ENCODE data around the gene AUTS2. TPM values are rescaled to one million over a fixed set of nuclear protein-coding genes. Genes with fewer than 3 reads are reported as not detected.

The AUTS2 gene
- total and polyA plus RNA-seq, 2 donors (not counting 1 experiment from before 2014, with no cell fraction given): 0.60 to 9.1 TPM

GRCh38 chr7:70640266-70640833 is 1042.1 kb downstream of the AUTS2 start:
- Histone ChIP-seq H3K36me3 (ENCODE audit: control insufficient read depth, insufficient read depth, low read length) (no peaks in the 10 kb centered on the region), H3K4me1 (ENCODE audit: control insufficient read depth, extremely low read depth, insufficient read depth, low read length) (no peaks in the 10 kb centered on the region), H3K27ac (ENCODE audit: insufficient read depth, low read length) (no peak overlapping the region), H3K9ac (ENCODE audit: insufficient read depth, low read length) (no peak overlapping the region), H2AFZ (ENCODE audit: low read length) (no peak overlapping the region), H3K27me3 (ENCODE audit: control insufficient read depth, insufficient read depth, low read length) (no peaks in the 10 kb centered on the region), H3K9me3 (ENCODE audit: control insufficient read depth, insufficient read depth, low read depth, low read length) (no peaks in the 10 kb centered on the region), H4K20me1 (ENCODE audit: control insufficient read depth, extremely low read depth, insufficient read depth, low read length) (no peaks in the 10 kb centered on the region), H3K4me2 (ENCODE audit: extremely low read depth, insufficient read depth, low read length) (no peak overlapping the region), H3K4me3 (replicated peaks in 1 of 4; ENCODE audit: control extremely low read depth in 1 of 4, insufficient read depth in 1 of 4, low read depth in 3 of 4, low read length in 4 of 4) (no peak overlapping the region), H3K79me2 (ENCODE audit: control insufficient read depth, insufficient read depth, low read length) (no peaks in the 10 kb centered on the region)
- DNase-seq (ENCODE audit: low read depth in 2 of 2): peak; percentile 58 to 82
- TF ChIP-seq, protein P1, sequence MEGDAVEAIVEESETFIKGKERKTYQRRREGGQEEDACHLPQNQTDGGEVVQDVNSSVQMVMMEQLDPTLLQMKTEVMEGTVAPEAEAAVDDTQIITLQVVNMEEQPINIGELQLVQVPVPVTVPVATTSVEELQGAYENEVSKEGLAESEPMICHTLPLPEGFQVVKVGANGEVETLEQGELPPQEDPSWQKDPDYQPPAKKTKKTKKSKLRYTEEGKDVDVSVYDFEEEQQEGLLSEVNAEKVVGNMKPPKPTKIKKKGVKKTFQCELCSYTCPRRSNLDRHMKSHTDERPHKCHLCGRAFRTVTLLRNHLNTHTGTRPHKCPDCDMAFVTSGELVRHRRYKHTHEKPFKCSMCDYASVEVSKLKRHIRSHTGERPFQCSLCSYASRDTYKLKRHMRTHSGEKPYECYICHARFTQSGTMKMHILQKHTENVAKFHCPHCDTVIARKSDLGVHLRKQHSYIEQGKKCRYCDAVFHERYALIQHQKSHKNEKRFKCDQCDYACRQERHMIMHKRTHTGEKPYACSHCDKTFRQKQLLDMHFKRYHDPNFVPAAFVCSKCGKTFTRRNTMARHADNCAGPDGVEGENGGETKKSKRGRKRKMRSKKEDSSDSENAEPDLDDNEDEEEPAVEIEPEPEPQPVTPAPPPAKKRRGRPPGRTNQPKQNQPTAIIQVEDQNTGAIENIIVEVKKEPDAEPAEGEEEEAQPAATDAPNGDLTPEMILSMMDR (conservative IDR thresholded peaks at IDR 0.05 in 1 of 2, IDR thresholded peaks at IDR 0.05 in 1 of 2; ENCODE audit: low read depth in 1 of 2, low read length in 2 of 2): no peak
- no peak for TF ChIP-seq EZH2 (IDR thresholded peaks at IDR 0.05; ENCODE audit: low read length, missing control alignments)

DNA sequence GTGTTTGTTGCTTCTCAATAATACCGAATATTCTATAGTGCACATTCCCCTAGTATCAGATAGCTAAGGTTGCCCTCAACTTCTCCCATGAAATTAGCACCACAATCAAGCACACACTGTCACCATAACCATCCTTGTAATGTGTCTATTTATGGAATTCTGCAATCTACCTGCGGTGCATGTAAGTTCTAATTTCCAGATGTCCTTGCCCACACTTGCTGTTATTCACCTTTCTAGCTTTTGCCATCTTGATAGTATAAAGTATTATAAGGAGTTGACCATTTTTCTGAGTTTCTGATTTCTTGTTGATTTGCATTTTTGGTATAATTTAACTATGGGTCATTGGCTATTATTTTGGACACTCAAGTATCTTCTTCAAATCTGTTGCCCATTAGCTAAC is 1043.6 kb downstream of the AUTS2 start:
- no peak overlapping the region for H3K4me3 ChIP-seq (replicated peaks in 1 of 4; ENCODE audit: control extremely low read depth in 1 of 4, insufficient read depth in 1 of 4, low read depth in 3 of 4, low read length in 4 of 4)

GRCh38 chr7:70645279-70645678 is 1047.0 kb downstream of the AUTS2 start:
- Histone ChIP-seq H4K20me1 (ENCODE audit: control insufficient read depth, extremely low read depth, insufficient read depth, low read length) (no peaks in the 10 kb centered on the region), H3K79me2 (ENCODE audit: control insufficient read depth, insufficient read depth, low read length) (no peaks in the 10 kb centered on the region), H3K4me1 (ENCODE audit: control insufficient read depth, extremely low read depth, insufficient read depth, low read length) (no peaks in the 10 kb centered on the region), H3K4me2 (ENCODE audit: extremely low read depth, insufficient read depth, low read length) (no peak overlapping the region), H3K9me3 (ENCODE audit: control insufficient read depth, insufficient read depth, low read depth, low read length) (no peaks in the 10 kb centered on the region), H3K4me3 (replicated peaks in 1 of 4; ENCODE audit: control extremely low read depth in 1 of 4, insufficient read depth in 1 of 4, low read depth in 3 of 4, low read length in 4 of 4) (no peak overlapping the region), H2AFZ (ENCODE audit: low read length) (no peak overlapping the region), H3K27ac (ENCODE audit: insufficient read depth, low read length) (no peak overlapping the region), H3K9ac (ENCODE audit: insufficient read depth, low read length) (no peak overlapping the region), H3K27me3 (ENCODE audit: control insufficient read depth, insufficient read depth, low read length) (no peaks in the 10 kb centered on the region), H3K36me3 (ENCODE audit: control insufficient read depth, insufficient read depth, low read length) (no peaks in the 10 kb centered on the region)
- no peak for TF ChIP-seq EZH2 (IDR thresholded peaks at IDR 0.05; ENCODE audit: low read length, missing control alignments)
- TF ChIP-seq, protein P1 (conservative IDR thresholded peaks at IDR 0.05 in 1 of 2, IDR thresholded peaks at IDR 0.05 in 1 of 2; ENCODE audit: low read depth in 1 of 2, low read length in 2 of 2): no peak
- no peak for DNase-seq (ENCODE audit: low read depth in 2 of 2)

More for the DNA sequence above, 1043.6 kb downstream of the AUTS2 start:
- H4K20me1 ChIP-seq (ENCODE audit: control insufficient read depth, extremely low read depth, insufficient read depth, low read length): no peaks in the 10 kb centered on the region
- no peak overlapping the region for H3K9ac ChIP-seq (ENCODE audit: insufficient read depth, low read length)
- H3K79me2 ChIP-seq (ENCODE audit: control insufficient read depth, insufficient read depth, low read length): no peaks in the 10 kb centered on the region
- H2AFZ ChIP-seq (ENCODE audit: low read length): no peak overlapping the region
- H3K36me3 ChIP-seq (ENCODE audit: control insufficient read depth, insufficient read depth, low read length): no peaks in the 10 kb centered on the region
- H3K9me3 ChIP-seq (ENCODE audit: control insufficient read depth, insufficient read depth, low read depth, low read length): no peaks in the 10 kb centered on the region
- no peaks in the 10 kb centered on the region for H3K27me3 ChIP-seq (ENCODE audit: control insufficient read depth, insufficient read depth, low read length)
- no peak overlapping the region for H3K4me2 ChIP-seq (ENCODE audit: extremely low read depth, insufficient read depth, low read length)
- no peak for DNase-seq (ENCODE audit: low read depth in 2 of 2)
- H3K27ac ChIP-seq (ENCODE audit: insufficient read depth, low read length): no peak overlapping the region
- TF ChIP-seq, protein P1 (conservative IDR thresholded peaks at IDR 0.05 in 1 of 2, IDR thresholded peaks at IDR 0.05 in 1 of 2; ENCODE audit: low read depth in 1 of 2, low read length in 2 of 2): no peak
- TF ChIP-seq EZH2 (IDR thresholded peaks at IDR 0.05; ENCODE audit: low read length, missing control alignments): no peak
- H3K4me1 ChIP-seq (ENCODE audit: control insufficient read depth, extremely low read depth, insufficient read depth, low read length): no peaks in the 10 kb centered on the region
